Measurements from ENCODE around the gene DLAT.
"Not testable (repeated sequence)": the region's sequence is repeated elsewhere in the genome, so short reads cannot be mapped to it uniquely, and the experiment has no call there.

DLAT gene

GRCh38 chr11:112049777-112050176 lies 24.6 kb downstream of the DLAT start:
- no peak for DNase-seq (ENCODE audit: low spot score)

GRCh38 chr11:112050721-112051120 lies 25.5 kb downstream of the DLAT start:
- no peak for DNase-seq (ENCODE audit: low spot score)

- no peak for DNase-seq (ENCODE audit: low spot score)
These were observed 26.6 kb downstream of the DLAT start for GRCh38 chr11:112051768-112052167.

DNA sequence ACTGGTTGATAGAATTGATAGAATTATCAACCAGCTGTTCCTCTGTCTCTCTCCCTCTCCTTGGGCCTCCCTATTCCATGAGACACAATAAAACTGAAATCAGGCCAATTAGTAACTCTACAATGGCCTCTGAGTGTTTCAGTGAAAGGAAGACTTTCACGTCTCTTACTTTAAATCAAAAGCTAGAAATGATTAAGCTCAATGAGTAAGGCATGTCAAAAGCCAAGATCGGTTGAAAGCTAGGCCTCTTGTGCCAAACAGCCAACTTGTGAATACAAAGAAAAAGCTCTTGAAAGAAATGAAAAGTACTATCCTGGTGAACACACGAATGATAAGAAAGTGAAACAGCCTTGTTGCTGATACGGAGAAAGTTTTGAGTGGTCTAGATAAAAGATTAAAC lies 32.0 kb downstream of the DLAT start:
- DNase-seq (ENCODE audit: low spot score), result no peak

DNA sequence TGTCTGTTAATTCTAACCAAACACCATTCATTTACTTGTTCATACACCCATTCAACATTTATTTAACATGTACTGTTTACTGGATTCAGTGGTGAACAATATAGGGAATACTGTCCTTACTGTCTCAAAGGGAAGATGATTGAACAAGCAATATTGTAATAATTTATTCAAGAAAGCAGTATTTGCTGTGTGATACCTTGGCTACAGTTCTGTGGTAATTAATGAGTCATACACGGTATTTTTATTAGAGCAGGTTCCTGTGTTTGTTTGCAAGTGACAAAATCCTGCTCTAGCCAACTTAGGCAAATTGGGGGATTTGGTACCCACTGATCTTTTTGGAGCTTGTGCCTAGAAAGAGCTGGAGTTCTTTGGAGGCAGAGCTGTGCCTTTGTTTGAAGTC lies 32.9 kb downstream of the DLAT start:
- DNase-seq (ENCODE audit: low spot score), result no peak

DNA sequence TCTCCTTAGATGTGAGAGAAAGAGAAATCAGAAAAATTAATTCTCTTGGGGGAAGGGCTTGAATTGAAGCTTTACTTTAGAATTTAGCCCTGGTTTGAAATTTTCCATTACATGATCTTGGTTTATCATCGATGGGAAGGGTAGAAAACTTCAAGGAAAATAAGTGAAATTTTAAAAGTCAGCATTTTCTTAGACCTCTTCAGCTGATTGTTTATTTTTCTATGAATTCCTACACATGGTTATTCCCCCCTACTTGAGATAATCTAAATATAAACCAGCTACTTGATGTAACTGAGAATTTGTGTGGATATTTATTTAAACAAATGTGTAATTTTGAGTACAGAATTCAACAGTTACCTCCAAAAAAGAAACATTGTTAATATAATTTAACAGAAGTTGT lies 37.7 kb downstream of the DLAT start:
- no peak for DNase-seq (ENCODE audit: low spot score)

DNA sequence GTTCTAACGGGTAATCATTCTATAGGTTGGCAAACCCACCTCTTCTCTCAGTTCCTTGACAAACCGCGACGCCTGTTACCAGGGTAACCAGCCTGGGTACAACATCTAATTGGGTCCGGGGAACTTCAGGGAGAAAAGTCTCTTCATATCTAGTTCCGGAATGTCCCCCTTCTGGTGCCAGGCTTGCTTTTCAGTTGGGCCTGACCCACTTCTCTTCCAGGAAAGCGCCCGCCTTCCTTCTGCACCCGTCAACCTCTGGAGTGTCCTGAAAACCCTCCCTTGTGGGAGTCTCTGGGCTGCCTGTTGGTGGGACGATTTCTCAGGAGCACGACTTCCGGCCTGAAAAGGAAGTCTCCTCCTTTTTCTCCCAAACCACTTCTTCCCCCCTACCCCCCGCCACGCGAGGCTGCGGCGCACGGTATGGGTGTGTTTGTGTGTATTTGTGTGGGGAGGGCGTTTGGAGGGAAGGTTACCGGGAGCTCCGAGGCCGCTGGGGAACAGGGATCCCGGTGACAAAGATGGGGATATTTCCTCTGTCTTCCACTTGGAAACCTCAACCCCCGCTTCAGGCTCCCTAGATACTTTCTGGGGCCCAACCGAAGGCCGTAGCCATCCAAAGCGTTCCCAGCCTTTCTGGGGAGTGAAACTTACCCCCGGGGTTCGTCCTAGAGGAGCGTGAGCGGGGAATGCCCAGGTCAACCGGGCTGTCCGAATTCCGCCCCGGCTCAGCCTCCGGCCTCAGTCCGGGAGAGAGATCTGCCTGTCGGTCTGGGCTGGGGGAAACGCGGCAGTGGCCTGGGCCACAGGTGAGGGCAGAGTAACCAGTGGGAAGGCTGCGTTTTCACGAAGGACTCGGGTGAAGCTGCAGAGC lies 49.0 kb downstream of the DLAT start, which contains the start of the genes NKAPD1 and PIH1D2:
Gene NKAPD1, plus strand, starts transcription at position 359 of the 871 bp plus-strand sequence. CDS start 1,276 bp downstream, outside the sequence.
Gene PIH1D2, minus strand, starts transcription at position 77 of the 871 bp plus-strand sequence. CDS start 843 bp downstream, outside the sequence.
- peak; percentile 49 for DNase-seq (ENCODE audit: low spot score)

DNA sequence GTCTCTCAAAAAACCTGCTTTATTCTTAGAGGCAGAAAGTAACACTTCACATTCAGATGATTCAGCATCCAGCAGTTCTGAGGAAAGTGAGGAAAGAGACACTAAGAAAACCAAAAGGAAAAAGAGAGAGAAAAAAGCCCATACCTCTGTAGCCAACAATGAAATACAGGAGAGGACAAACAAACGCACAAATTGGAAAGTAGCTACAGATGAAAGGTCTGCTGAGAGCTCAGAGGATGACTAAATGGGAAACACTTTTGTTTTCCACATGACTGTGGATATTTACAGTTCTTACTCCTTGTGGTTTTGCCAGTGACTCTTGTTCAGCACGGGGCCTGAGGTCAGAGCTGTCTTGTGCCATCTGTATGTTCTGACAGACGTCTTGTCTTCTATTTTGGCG lies 57.5 kb downstream of the DLAT start:
- DNase-seq (ENCODE audit: low spot score), result no peak

- DNase-seq (ENCODE audit: low spot score), result no peak
These were observed 60.7 kb downstream of the DLAT start for GRCh38 chr11:112085822-112086421.

DNA sequence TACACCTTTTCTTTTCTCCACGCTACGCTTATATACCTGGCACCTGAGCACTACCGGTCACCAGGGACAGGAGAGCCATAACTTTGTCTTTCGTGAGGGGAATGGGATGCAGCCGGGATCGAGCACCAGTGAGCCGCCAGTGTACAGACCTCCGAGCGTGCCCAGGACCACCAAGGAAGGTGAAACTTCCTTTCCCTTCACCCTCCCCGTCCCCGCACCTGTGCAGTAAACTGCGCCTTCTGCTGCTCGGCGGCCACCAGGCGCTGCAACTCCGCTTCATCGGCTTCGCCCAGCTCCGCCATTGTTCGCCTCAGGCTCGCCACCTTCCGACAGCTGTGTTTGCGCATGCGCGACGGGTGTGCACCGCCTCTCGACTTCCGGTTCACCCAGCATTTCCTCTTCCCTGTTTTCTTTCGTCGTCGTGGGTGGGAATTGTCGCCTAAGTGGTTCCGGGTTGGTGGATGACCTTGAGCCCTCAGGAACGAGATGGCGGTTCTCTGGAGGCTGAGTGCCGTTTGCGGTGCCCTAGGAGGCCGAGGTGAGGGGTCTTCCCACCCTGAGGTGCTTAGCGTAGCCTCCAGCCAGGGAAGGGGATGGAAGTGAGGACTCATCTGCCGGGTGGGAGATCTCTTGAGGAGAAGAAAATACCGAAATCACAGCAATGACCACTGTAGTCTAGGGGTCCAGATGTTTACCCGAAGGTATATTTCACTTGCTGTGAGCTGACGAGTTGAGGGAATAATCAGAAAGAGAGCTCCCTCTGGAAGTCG lies 61.4 kb downstream of the DLAT start, which contains the start of the genes SDHD and TIMM8B:
Gene SDHD, plus strand, starts transcription at position 452 of the 770 bp plus-strand sequence. Its CDS starts 35 bp downstream, at position 487.
Gene TIMM8B, minus strand, starts transcription at position 335 of the 770 bp plus-strand sequence. Its CDS starts 33 bp downstream, at position 302.
- DNase-seq (ENCODE audit: low spot score), result peak; percentile 65

DNA sequence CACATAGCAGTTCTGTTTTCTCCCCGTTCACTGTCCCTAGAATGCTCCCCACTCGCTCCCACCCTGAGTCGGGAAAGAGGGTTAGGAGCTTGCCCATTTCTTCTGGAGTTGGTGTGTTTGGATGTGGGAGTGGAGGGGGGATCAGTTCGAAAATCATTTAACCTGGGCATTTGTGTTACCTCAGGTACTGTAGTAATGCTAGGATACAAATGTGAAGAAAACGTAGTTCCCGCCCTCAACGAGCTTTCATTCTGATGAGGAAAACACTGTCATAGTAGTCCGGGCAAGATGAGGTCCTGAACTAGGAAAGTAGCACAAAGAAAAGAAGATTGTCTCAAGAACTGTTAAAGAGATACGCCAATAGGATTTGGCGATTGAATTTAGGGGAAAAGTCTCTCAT lies 62.0 kb downstream of the DLAT start:
- DNase-seq (ENCODE audit: low spot score), result no peak

DNA sequence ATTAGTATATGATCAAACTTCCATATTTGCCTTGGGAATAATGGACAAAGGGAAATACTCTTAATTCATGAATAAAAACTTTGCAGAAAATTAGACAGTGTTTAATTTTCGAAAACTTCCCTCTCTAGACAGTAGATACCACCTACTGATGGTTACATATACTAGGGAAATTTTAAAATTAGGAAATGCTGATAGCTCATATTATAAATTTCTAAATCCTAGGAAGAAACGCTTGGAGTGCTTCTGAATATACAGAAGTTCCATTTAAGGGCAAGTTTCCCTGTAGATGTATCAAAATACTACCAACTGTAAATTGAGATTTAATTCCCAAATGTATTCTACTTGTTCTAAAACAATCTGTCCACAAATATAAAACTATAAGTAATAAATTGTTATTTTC lies 70.1 kb downstream of the DLAT start:
- DNase-seq (ENCODE audit: low spot score), result not testable (repeated sequence)

- DNase-seq (ENCODE audit: low spot score), result no peak
These were observed 71.0 kb downstream of the DLAT start for GRCh38 chr11:112096194-112096593.

DNA sequence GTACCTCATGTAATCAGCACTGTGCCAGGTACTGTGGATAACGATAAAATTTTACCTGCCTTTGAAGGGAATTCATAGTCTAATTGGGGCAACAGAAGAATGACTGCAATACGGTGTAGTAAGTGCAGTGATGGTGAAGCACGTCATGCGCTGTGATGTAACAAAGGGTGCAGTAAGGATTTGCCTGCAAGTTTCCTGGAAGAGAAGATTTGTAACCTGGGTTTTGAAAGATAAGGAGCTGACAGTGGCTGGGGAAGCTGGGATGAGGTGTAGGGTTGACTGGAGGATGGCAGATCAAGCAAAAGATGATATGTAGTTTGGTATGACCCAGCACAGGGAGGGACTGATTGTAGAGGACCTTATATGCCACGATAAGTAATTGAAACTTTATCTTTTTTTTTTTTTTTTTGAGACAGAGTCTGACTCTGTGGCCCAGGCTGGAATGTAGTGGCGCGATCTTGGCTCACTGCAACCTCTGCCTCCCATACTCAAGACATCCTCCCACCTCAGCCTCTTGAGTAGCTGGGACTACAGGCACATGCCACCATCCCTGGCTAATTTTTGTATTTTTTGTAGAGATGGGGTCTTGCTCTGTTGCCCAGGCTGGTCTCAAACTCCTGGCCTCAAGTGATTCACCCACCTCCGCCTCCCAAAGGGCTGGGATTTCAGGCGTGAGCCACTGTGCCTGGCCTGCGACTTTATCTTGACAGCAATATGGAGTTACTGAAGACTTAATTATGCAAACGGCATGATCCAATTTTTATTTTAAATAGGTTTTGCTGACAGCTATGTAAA lies 72.7 kb downstream of the DLAT start:
- no peak for DNase-seq (ENCODE audit: low spot score)

DNA sequence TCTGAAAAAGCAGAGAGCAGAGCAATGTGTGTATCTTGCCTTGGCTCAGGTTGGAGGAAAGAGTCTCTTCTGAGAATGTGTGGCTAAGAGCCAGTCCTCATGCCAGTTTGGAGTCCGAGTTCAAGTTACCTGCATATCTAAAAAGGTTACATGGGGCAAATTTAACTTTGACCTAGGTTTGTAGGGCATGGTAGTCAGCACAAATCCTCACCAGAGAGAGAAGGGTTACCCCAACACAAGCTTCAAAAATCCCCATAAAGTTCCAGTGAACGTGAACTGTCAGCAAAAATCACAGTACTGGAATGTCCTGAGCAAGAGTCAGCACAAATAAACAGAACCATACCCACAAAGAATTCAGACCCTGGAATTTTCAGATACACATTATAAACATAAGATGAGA lies 75.3 kb downstream of the DLAT start:
- no peak for DNase-seq (ENCODE audit: low spot score)

DNA sequence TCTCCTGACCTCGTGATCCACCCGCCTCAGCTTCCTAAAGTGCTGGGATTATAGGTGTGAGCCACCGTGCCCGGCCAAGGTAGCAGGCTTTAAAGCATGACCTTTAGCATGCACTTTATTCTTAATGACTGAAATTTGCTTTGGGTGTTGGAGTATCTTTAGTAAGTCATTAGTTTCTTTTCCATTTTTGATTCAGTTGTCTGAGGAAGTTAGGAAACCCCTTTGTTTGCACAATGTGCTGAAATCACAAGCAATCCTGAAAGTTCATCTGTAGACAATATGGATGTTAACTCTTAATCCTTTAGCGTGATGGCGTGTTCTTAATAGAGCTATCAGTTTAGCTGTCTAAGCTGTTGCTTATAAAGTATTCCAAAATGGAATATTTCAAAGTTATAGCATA lies 78.2 kb downstream of the DLAT start:
- DNase-seq (ENCODE audit: low spot score), result no peak

DNA sequence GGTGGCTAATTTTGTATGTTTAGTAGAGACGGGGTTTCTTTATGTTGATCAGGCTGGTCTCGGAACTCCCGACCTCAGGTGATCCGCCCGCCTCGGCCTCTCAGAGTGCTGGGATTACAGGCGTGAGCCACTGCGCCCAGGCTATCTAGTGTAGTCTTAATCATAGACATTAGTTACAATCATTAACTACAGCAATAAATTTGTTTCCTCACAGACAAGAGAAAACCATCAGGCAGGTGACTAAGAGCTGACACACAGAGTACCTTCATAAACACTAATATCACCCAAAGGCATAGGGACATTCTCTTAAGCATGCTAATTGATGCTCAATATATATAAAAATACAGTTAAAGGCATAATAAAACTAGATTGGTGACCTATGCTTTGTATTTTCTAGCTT lies 80.9 kb downstream of the DLAT start:
- no peak for DNase-seq (ENCODE audit: low spot score)

Measured in HuH-7.5 (cell line).